Stimulated activated CD4-positive, alpha-beta T cell treated with anti-CD3 and anti-CD28 coated beads, Interleukin-2, amount 100 ng/mL, for 24 hours (primary cell): ENCODE measurements around the gene OAS1.
"Not testable (repeated sequence)": the region's sequence is repeated elsewhere in the genome, so short reads cannot be mapped to it uniquely, and the experiment has no call there.

Experiments used
- DNase-seq, 2 donors: peaks; one replicate each; pipeline ENCODE4 v3.0.0-alpha.2; 2020

Gene OAS1

GRCh38 chr12:112937741-112938719, 31.3 kb downstream of the OAS1 start, which contains the start of gene OAS3:
OAS3 (plus strand) TSS chr12:112938474; CDS start chr12:112938531, 57 bp downstream.
- peak; percentile 62 to 63 for DNase-seq

- DNase-seq, result no peak
Observed at GRCh38 chr12:112938751-112939150, 32.0 kb downstream of the OAS1 start.

GRCh38 chr12:112939761-112940381, 33.1 kb downstream of the OAS1 start:
- no peak for DNase-seq

GRCh38 chr12:112941528-112942335, 35.0 kb downstream of the OAS1 start:
- DNase-seq, result no peak

- no peak for DNase-seq
Observed at GRCh38 chr12:112942572-112942971, 35.8 kb downstream of the OAS1 start.

GRCh38 chr12:112944024-112944690, 37.4 kb downstream of the OAS1 start:
- no peak for DNase-seq

GRCh38 chr12:112945515-112945914, 38.8 kb downstream of the OAS1 start:
- no peak for DNase-seq

GRCh38 chr12:112946236-112947000, 39.7 kb downstream of the OAS1 start:
- no peak for DNase-seq

GRCh38 chr12:112947314-112947713, 40.6 kb downstream of the OAS1 start:
- DNase-seq, result no peak

GRCh38 chr12:112947761-112948160, 41.0 kb downstream of the OAS1 start:
- no peak for DNase-seq

- no peak for DNase-seq
Observed at GRCh38 chr12:112948806-112949205, 42.0 kb downstream of the OAS1 start.

- DNase-seq, result no peak
Observed at GRCh38 chr12:112950701-112951100, 43.9 kb downstream of the OAS1 start.

GRCh38 chr12:112957125-112957524, 50.4 kb downstream of the OAS1 start:
- DNase-seq, result not testable (repeated sequence)

- no peak for DNase-seq
Observed at GRCh38 chr12:112961074-112961473, 54.3 kb downstream of the OAS1 start.

GRCh38 chr12:112961536-112961935, 54.8 kb downstream of the OAS1 start:
- DNase-seq, result no peak

GRCh38 chr12:112962561-112962960, 55.8 kb downstream of the OAS1 start:
- no peak for DNase-seq

- DNase-seq, result no peak
Observed at GRCh38 chr12:112963227-112963861, 56.6 kb downstream of the OAS1 start.

- no peak for DNase-seq
Observed at GRCh38 chr12:112964067-112964670, 57.4 kb downstream of the OAS1 start.

- no peak for DNase-seq
Observed at GRCh38 chr12:112964915-112965314, 58.2 kb downstream of the OAS1 start.

- no peak for DNase-seq
Observed at GRCh38 chr12:112965643-112966042, 58.9 kb downstream of the OAS1 start.

GRCh38 chr12:112967306-112967705, 60.5 kb downstream of the OAS1 start:
- no peak for DNase-seq
